ENCODE data around the gene GXYLT1.
"Not testable (repeated sequence)": the region's sequence is repeated elsewhere in the genome, so short reads cannot be mapped to it uniquely, and the experiment has no call there.

GXYLT1 gene

GRCh38 chr12:42091769-42092168 lies 52.9 kb downstream of the GXYLT1 start:
- no peak for DNase-seq

- no peak for DNase-seq
Observed at GRCh38 chr12:42090899-42091298, 53.8 kb downstream of the GXYLT1 start.

- DNase-seq: no peak
Observed at GRCh38 chr12:42086031-42086430, 58.6 kb downstream of the GXYLT1 start.

- no peak for DNase-seq
Observed at GRCh38 chr12:42085594-42085993, 59.1 kb downstream of the GXYLT1 start.

DNA sequence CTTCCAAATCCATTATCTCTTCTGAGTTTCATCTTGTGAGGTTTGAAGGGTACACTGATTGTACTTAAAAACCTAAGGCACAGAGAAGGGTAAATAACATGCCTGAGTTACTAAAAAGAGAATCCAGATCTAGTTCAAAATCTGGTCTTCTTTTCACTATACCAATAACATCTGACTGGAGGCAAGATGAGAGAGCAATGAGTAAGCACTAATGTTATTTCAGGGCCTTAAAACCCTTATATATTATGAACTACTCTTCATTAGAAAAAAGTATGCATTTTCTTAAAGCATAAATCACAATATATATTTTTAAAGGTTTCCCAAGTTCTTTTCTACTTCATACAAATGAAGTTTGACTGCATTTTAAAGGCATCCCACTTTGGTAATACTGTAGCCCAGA lies 60.2 kb downstream of the GXYLT1 start:
- DNase-seq: no peak

DNA sequence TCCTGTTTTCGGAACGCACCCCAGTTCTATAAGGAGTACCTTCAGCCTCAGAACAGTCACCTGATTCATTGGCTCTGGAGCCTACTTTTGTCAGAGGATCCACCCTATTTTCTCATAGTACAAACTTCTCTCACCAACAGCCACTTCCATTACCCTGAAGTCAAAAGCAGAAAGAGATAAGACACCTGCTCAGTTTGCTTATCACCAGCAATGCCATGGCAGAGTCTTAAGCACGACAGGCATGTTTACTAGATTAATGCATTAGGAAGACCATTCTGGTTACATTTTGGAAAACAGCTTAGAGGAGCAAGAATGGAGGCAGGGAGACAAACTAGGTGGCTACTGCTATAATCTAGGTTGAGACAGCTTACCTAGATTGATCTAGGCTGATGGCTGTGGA lies 67.7 kb downstream of the GXYLT1 start:
- DNase-seq: no peak

DNA sequence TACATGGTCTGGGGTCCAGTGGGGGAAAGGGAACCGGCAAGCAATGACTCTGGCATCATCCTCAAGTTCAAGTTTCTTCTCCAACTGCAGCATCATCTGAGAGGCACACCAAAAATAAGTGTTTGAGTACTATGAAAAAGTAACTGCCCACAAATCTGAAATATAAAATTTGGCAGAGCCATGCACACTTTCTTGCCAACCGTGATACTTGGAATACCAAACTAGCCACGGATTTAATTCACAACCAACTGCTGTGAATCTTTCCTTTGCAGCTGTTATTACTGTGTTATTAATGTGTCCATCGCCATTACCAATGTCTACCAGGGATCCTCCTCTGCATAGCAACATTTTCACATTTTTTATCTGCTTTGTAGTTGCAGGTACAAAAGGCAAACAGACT lies 74.6 kb downstream of the GXYLT1 start:
- DNase-seq: no peak

DNA sequence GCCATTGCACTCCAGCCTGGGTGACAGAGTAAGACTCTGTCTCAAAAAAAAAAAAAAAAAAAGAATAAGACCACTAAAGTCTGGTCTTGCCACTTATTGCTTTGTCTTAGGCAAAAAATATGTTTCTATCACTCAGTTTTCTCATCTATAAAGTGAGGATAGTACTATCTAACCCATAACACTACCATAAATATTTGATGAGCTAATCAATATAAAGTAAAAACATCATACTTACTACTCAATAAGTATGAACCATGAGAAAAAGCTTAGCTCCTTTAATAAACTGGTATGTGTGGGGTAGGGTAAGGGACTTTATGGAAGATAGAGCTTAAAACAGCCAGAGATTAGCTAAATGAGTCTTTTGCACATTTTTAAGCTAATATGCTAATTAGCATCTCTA lies 85.5 kb downstream of the GXYLT1 start:
- DNase-seq: no peak

DNA sequence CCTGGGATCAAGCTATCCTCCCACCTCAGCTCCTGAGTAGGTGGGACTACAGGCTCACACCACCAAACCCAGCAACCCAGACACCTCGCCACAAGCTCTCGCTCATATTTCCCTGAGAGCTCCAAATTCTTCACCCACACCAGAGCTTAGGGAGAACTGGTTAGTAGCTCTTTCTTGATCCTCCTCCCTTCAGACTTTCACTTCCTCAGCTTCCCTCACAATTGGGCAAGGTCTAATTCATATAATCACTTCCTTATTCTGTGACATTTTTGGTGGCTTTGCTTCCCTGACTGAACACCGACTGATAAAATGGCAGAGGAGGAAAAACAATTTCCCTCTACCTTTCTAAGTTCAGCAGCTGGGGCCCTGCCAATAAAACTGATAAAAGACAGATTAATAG lies 88.5 kb downstream of the GXYLT1 start:
- peak; percentile 2 for DNase-seq

DNA sequence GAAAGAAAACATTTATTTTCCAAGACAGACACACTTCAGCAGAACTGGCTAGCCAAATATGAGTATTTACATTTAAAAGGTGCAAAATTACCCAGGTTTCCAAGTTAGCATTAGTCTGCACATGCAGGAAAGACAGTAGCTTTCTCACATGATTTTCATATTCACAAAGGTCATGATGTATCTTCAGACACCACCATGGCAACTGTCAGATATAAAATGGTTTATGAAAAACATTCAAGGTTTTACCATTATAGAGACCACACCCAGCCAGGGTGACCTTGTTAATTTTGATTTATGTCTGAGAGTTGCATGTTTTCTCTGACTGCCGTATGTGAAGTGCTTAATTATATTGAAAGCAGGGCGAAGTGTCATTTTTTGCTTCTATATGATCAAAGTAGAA lies 91.2 kb downstream of the GXYLT1 start:
- no peak for DNase-seq

DNA sequence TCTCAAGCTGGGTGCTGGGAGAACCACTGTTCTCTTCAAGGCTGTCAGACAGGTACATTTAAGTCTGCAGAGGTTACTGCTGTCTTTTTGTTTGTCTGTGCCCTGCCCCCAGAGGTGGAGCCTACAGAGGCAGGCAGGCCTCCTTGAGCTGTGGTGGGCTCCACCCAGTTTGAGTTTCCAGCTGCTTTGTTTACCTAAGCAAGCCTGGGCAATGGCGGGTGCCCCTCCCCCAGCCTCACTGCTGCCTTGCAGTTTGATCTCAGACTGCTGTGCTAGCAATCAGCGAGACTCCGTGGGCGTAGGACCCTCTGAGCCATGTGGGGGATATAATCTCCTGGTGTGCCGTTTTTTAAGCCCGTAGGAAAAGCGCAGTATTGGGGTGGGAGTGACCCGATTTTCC lies 95.7 kb downstream of the GXYLT1 start:
- DNase-seq: not testable (repeated sequence)

- no peak for DNase-seq
Observed at GRCh38 chr12:42039577-42039976, 105.1 kb downstream of the GXYLT1 start.

- DNase-seq: no peak
Observed at GRCh38 chr12:42039176-42039575, 105.5 kb downstream of the GXYLT1 start.

GRCh38 chr12:42031847-42032564 lies 112.7 kb downstream of the GXYLT1 start:
- DNase-seq: no peak

All from CD4-positive, alpha-beta T cell treated with Interleukin-21 for 1 hour (primary cell).